HCT116 (cell line): ENCODE results near the gene PLEKHA5. TPM values are rescaled to one million over a fixed set of nuclear protein-coding genes. Genes with fewer than 3 reads are reported as not detected.

Experiments
- ATAC-seq: fragments of 200-7000 bp; cut with Tn5 transposase; 2 replicates; pipeline ENCODE4 v1.9.1; 2020; ENCODE audit warnings: mild to moderate bottlenecking, moderate library complexity
- BruUV-seq: library from RNA; stranded (reverse); fragments of 400-500 nt; replicated peaks from 2 replicates; lab custom pipeline; 2021; lab: Mats Ljungman, UMichigan
- CTCF ChIA-PET: fragments of 300-600 bp; sonication (Branson Sonifier 250); formaldehyde crosslinking; loops from one replicate; lab custom pipeline; 2021; ENCODE audit warnings: antibody characterized with exemption; lab: Charles Lee
- POLR2A ChIA-PET: fragments of 300-600, 350-600 bp; sonication (Branson Sonifier 250); formaldehyde crosslinking; loops from one replicate; lab custom pipeline; 2021; ENCODE audit warnings: antibody characterized with exemption; lab: Charles Lee
- RAD21 ChIA-PET, 2 experiments: fragments of 300-600 bp; sonication (Branson Sonifier 250); formaldehyde crosslinking; loops; one replicate each; lab custom pipeline; 2023; ENCODE audit warnings: low total read pairs in 2 of 2; ENCODE audit not compliant: uncharacterized antibody in 2 of 2, unreplicated experiment in 2 of 2, low non-redundant PET in 1 of 2; lab: Charles Lee
- DNase-seq: peaks from one replicate; pipeline ENCODE4 v3.0.0-alpha.2; 2010; ENCODE audit warnings: low read depth, low spot score
- H2AFZ ChIP-seq: fragments of 200-600 bp; shearing (Covaris generic), sonication (generic); 2 replicates; pipeline ENCODE4 v1.6.1; 2017; ENCODE audit warnings: low read depth, mixed run types, mixed read lengths, antibody characterized with exemption, low read length; ENCODE audit not compliant: poor library complexity, severe bottlenecking
- H3K27ac ChIP-seq: 2 replicates; pipeline ENCODE4 v1.5.1; 2012; ENCODE audit warnings: low read depth, low read length
- H3K27me3 ChIP-seq: fragments of 200-600 bp; sonication (generic); 2 replicates; pipeline ENCODE4 v1.6.1; 2016; ENCODE audit warnings: mixed run types, low read length, mixed read lengths; ENCODE audit not compliant: insufficient read depth
- H3K36me3 ChIP-seq, 2 experiments: fragments of 200-500 bp in 1 of 2; fragments of 200-600 bp in 1 of 2; sonication (Bioruptor generic) in 1 of 2; sonication (generic) in 1 of 2; 2 replicates each; pipeline versions ENCODE4 v1.5.1 to v1.6.1; 2014 to 2016; ENCODE audit warnings: low read length in 2 of 2, inconsistent platforms in 1 of 2, mixed read lengths in 1 of 2, mixed run types in 1 of 2; ENCODE audit not compliant: insufficient read depth in 2 of 2, control insufficient read depth in 1 of 2
- H3K4me1 ChIP-seq, 2 experiments: fragments of 200-600 bp in 1 of 2; sonication (generic) in 1 of 2; 2 replicates each; pipeline versions ENCODE4 v1.5.1 to v1.6.1; 2012 to 2017; ENCODE audit warnings: low read length in 2 of 2, inconsistent platforms in 1 of 2, mild to moderate bottlenecking in 1 of 2, mixed read lengths in 1 of 2, mixed run types in 1 of 2, moderate library complexity in 1 of 2; ENCODE audit not compliant: insufficient read depth in 2 of 2, control insufficient read depth in 1 of 2
- H3K4me2 ChIP-seq: fragments of 200-600 bp; sonication (generic); 2 replicates; pipeline ENCODE4 v1.6.1; 2017; ENCODE audit warnings: mixed run types, low read length, mixed read lengths
- H3K4me3 ChIP-seq, 2 experiments: fragments of 200-600 bp in 1 of 2; sonication (generic) in 1 of 2; replicated peaks in 1 of 2; 2 replicates each; pipeline ENCODE4 v1.5.1; 2011 to 2016; ENCODE audit warnings: low read length in 2 of 2, control low read depth in 1 of 2, low read depth in 1 of 2, mild to moderate bottlenecking in 1 of 2, mixed read lengths in 1 of 2, mixed run types in 1 of 2
- H3K79me2 ChIP-seq: fragments of 200-600 bp; sonication (generic); 2 replicates; pipeline ENCODE4 v1.6.1; 2017; ENCODE audit warnings: mild to moderate bottlenecking, mixed run types, low read length, moderate library complexity, mixed read lengths; ENCODE audit not compliant: insufficient read depth
- H3K9ac ChIP-seq: fragments of 200-600 bp; sonication (generic); 2 replicates; pipeline ENCODE4 v1.6.1; 2016; ENCODE audit warnings: low read length, mixed read lengths
- H3K9me2 ChIP-seq: fragments of 200-600 bp; sonication (generic), shearing (Covaris generic); 2 replicates; pipeline ENCODE4 v1.6.1; 2017; ENCODE audit warnings: mixed run types, mild to moderate bottlenecking, moderate library complexity; ENCODE audit not compliant: insufficient read depth
- H3K9me3 ChIP-seq, 2 experiments: fragments of 200-500 bp in 1 of 2; fragments of 200-600 bp in 1 of 2; sonication (Bioruptor generic) in 1 of 2; sonication (generic) in 1 of 2; 2 replicates each; pipeline ENCODE4 v1.6.1; 2014 to 2017; ENCODE audit warnings: low read length in 2 of 2, mixed read lengths in 2 of 2, inconsistent platforms in 1 of 2, low read depth in 1 of 2, mild to moderate bottlenecking in 1 of 2, mixed run types in 1 of 2, moderate library complexity in 1 of 2; ENCODE audit not compliant: control insufficient read depth in 1 of 2, insufficient read depth in 1 of 2
- H4K20me1 ChIP-seq: fragments of 200-600 bp; sonication (generic), shearing (Covaris generic); 2 replicates; pipeline ENCODE4 v1.6.1; 2017; ENCODE audit warnings: mixed run types, mild to moderate bottlenecking, moderate library complexity; ENCODE audit not compliant: insufficient read depth
- CBX3 ChIP-seq: IDR thresholded peaks from 2 replicates; pipeline ENCODE4 v1.6.1; 2012; ENCODE audit warnings: low read depth
- CTCF ChIP-seq, 3 experiments: fragments of 200-600 bp in 1 of 3; sonication (generic) in 1 of 3; IDR thresholded peaks in 2 of 3; conservative IDR thresholded peaks in 1 of 3; 2 replicates each; pipeline ENCODE4 v1.5.1; 2012 to 2017; ENCODE audit warnings: low read depth in 2 of 3, low read length in 2 of 3, antibody characterized with exemption in 1 of 3, borderline replicate concordance in 1 of 3, control low read depth in 1 of 3, mild to moderate bottlenecking in 1 of 3, mixed read lengths in 1 of 3, mixed run types in 1 of 3, moderate library complexity in 1 of 3; ENCODE audit not compliant: insufficient read depth in 1 of 3
- ELF1 ChIP-seq: IDR thresholded peaks from 2 replicates; pipeline ENCODE4 v1.6.1; 2012; ENCODE audit warnings: low read depth, borderline replicate concordance
- EZH2 ChIP-seq: fragments of 200-600 bp; sonication (generic); IDR thresholded peaks from 2 replicates; pipeline ENCODE4 v1.6.1; 2017; ENCODE audit warnings: antibody characterized with exemption, mixed run types
- JUND ChIP-seq: IDR thresholded peaks from 2 replicates; pipeline ENCODE4 v1.6.1; 2012
- MAX ChIP-seq: IDR thresholded peaks from 2 replicates; pipeline ENCODE4 v1.6.1; 2012
- POLR2A ChIP-seq: IDR thresholded peaks from 2 replicates; pipeline ENCODE4 v1.7.0; 2011; ENCODE audit warnings: borderline replicate concordance; ENCODE audit not compliant: insufficient read depth, insufficient read length; ENCODE audit errors: extremely low read depth
- POLR2AphosphoS5 ChIP-seq: IDR thresholded peaks from 2 replicates; pipeline ENCODE4 v1.6.1; 2011; ENCODE audit warnings: mild to moderate bottlenecking, low read depth, low read length, moderate library complexity
- RAD21 ChIP-seq: IDR thresholded peaks from 2 replicates; pipeline ENCODE4 v1.6.1; 2012; ENCODE audit warnings: low read depth, mild to moderate bottlenecking
- SP1 ChIP-seq: IDR thresholded peaks from 2 replicates; pipeline ENCODE4 v1.6.1; 2012; ENCODE audit warnings: low read depth
- SRF ChIP-seq: IDR thresholded peaks from 2 replicates; pipeline ENCODE4 v1.6.1; 2012; ENCODE audit warnings: low read depth
- TCF7L2 ChIP-seq: IDR thresholded peaks from 2 replicates; pipeline ENCODE4 v1.7.0; 2011; ENCODE audit warnings: borderline replicate concordance, inconsistent platforms; ENCODE audit not compliant: insufficient read depth, insufficient read length; ENCODE audit errors: extremely low read depth
- ZNF274 ChIP-seq: fragments of 200-500 bp; sonication (Bioruptor generic); IDR thresholded peaks from 2 replicates; pipeline ENCODE4 v1.6.1; 2014; ENCODE audit warnings: mild to moderate bottlenecking, low read depth, low read length, inconsistent platforms
- intact Hi-C: fragments of 100-400 bp; cut with micrococcal nuclease; formaldehyde crosslinking; loops from 2 replicates; pipeline ENCODE4 v1.10.0; 2022
- total RNA-seq: library from RNA; stranded (reverse); gene quantifications from one replicate; pipeline ENCODE4 v1.2.1, GENCODE V29; 2021; ENCODE audit not compliant: unreplicated experiment

PLEKHA5 gene
- total RNA-seq, 1 experiment from 2014 or later: 18.9 TPM

GRCh38 chr12:19151298-19151697, 21.8 kb downstream of the PLEKHA5 start:
- no TSS peak for BruUV-seq
- POLR2A ChIA-PET: no interaction called here
- Histone ChIP-seq H3K4me3 (no peak overlapping the region), H3K27ac (no peak overlapping the region), H3K4me1 (no peaks in the 10 kb centered on the region), H3K9ac (no peak overlapping the region), H3K9me2 (no peaks in the 10 kb centered on the region), H3K79me2 (peaks cover 48% of the 10 kb centered on the region), H3K9me3 (no peaks in the 10 kb centered on the region), H3K27me3 (no peaks in the 10 kb centered on the region), H3K36me3 (no peaks in the 10 kb centered on the region), H4K20me1 (no peaks in the 10 kb centered on the region), H3K4me2 (no peak overlapping the region), H2AFZ (no peak overlapping the region)
- intact Hi-C loops: no loop called here
- no peak for DNase-seq
- RAD21 ChIA-PET: no interaction called here
- CTCF ChIA-PET: no interaction called here
- TF ChIP-seq ZNF274 (no peak), JUND (no peak), SRF (no peak), POLR2AphosphoS5 (no peak), ELF1 (no peak), TCF7L2 (no peak), CTCF (IDR thresholded peaks at IDR 0.05 in 2 of 3, conservative IDR thresholded peaks at IDR 0.05 in 1 of 3; ENCODE audit: borderline replicate concordance in 1 of 3, insufficient read depth in 1 of 3, low read depth in 2 of 3, low read length in 2 of 3) (no peak), SP1 (no peak), MAX (no peak), POLR2A (no peak), CBX3 (no peak), RAD21 (no peak), EZH2 (no peak)
- ATAC-seq: no peak
